Calu3 (cell line): ENCODE measurements around the gene FAM161B. TPM values are rescaled to one million over a fixed set of nuclear protein-coding genes. Genes with fewer than 3 reads are reported as not detected.
A peak's percentile ranks its signal among the peaks of the same experiment; 100 is the strongest.

ENCODE experiments used
- BruUV-seq: library from RNA; stranded (reverse); fragments of 400-500 nt; replicated peaks from 2 replicates; lab custom pipeline; 2021; lab: Mats Ljungman, UMichigan
- CTCF ChIA-PET: fragments of 300-600 bp; sonication (Branson Sonifier 250); formaldehyde crosslinking; loops from one replicate; lab custom pipeline; 2022; ENCODE audit warnings: antibody characterized with exemption; lab: Charles Lee
- DNase-seq: peaks from one replicate; pipeline ENCODE4 v3.0.0; 2022
- H3K27ac Mint-ChIP-seq: one replicate; pipeline ENCODE4 v1.8.0; 2022; ENCODE audit warnings: mixed read lengths; ENCODE audit not compliant: unreplicated experiment
- H3K27me3 Mint-ChIP-seq: one replicate; pipeline ENCODE4 v1.8.0; 2022; ENCODE audit warnings: mixed read lengths; ENCODE audit not compliant: unreplicated experiment
- H3K36me3 Mint-ChIP-seq: one replicate; pipeline ENCODE4 v1.8.0; 2022; ENCODE audit warnings: mild to moderate bottlenecking, moderate library complexity, mixed read lengths; ENCODE audit not compliant: insufficient read depth, unreplicated experiment
- H3K4me1 Mint-ChIP-seq: one replicate; pipeline ENCODE4 v1.8.0; 2022; ENCODE audit warnings: mild to moderate bottlenecking, low read depth, mixed read lengths; ENCODE audit not compliant: unreplicated experiment
- H3K4me3 Mint-ChIP-seq: one replicate; pipeline ENCODE4 v1.8.0; 2022; ENCODE audit warnings: mild to moderate bottlenecking, low read depth, moderate library complexity, mixed read lengths; ENCODE audit not compliant: unreplicated experiment
- H3K9me3 Mint-ChIP-seq: one replicate; pipeline ENCODE4 v1.8.0; 2022; ENCODE audit warnings: low read depth, mixed read lengths; ENCODE audit not compliant: unreplicated experiment
- intact Hi-C: fragments of 100-400 bp; cut with micrococcal nuclease; formaldehyde crosslinking; loops from one replicate; pipeline ENCODE4 v1.10.0; 2022; ENCODE audit not compliant: unreplicated experiment
- total RNA-seq: library from RNA; stranded (reverse); gene quantifications from 2 replicates; pipeline ENCODE4 v1.2.3, GENCODE V29; 2022
- TF ChIP-seq, protein P1 (sequence below): fragments of 200-600 bp; IDR thresholded peaks from one replicate; pipeline ENCODE4 v1.8.0; 2022; ENCODE audit warnings: antibody characterized with exemption; ENCODE audit not compliant: unreplicated experiment

FAM161B gene
- total RNA-seq, 1 experiment from 2014 or later = 1.6 TPM

DNA sequence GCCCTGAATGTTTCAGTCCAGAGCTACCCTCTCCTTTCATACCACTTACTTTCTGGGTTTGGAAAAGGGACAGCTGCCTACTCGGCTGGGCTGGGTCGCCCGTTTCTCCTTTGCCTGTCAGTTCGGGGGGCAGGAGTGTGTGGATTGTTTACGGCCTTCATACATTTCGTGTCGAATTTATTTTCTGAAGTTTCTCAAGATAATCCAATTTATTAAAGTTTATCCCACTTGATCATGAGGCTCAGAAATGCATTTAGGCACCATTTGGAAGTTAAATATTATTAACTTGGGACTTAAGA lies 62.6 kb downstream of the FAM161B start:
- no peaks in the 10 kb centered on the region for H3K9me3 Mint-ChIP-seq
- H3K27me3 Mint-ChIP-seq = no peaks in the 10 kb centered on the region
- H3K27ac Mint-ChIP-seq = peak overlapping the region; percentile 51
- TF ChIP-seq, protein P1, sequence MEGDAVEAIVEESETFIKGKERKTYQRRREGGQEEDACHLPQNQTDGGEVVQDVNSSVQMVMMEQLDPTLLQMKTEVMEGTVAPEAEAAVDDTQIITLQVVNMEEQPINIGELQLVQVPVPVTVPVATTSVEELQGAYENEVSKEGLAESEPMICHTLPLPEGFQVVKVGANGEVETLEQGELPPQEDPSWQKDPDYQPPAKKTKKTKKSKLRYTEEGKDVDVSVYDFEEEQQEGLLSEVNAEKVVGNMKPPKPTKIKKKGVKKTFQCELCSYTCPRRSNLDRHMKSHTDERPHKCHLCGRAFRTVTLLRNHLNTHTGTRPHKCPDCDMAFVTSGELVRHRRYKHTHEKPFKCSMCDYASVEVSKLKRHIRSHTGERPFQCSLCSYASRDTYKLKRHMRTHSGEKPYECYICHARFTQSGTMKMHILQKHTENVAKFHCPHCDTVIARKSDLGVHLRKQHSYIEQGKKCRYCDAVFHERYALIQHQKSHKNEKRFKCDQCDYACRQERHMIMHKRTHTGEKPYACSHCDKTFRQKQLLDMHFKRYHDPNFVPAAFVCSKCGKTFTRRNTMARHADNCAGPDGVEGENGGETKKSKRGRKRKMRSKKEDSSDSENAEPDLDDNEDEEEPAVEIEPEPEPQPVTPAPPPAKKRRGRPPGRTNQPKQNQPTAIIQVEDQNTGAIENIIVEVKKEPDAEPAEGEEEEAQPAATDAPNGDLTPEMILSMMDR = no peak
- peaks cover 25% of the 10 kb centered on the region for H3K4me1 Mint-ChIP-seq
- BruUV-seq = no TSS peak
- peak overlapping the region; percentile 67 for H3K4me3 Mint-ChIP-seq
- no peak for DNase-seq
- CTCF ChIA-PET = interaction anchor here (1.6 kb wide), 1 partner anchor 158 kb away, joined by 4 read pairs; no protein-coding TSS in a partner anchor
- H3K36me3 Mint-ChIP-seq = peaks cover 27% of the 10 kb centered on the region
- intact Hi-C loops = loop anchor here (10.0 kb wide), 1 partner anchor 148 kb away; no protein-coding TSS in a partner anchor

DNA sequence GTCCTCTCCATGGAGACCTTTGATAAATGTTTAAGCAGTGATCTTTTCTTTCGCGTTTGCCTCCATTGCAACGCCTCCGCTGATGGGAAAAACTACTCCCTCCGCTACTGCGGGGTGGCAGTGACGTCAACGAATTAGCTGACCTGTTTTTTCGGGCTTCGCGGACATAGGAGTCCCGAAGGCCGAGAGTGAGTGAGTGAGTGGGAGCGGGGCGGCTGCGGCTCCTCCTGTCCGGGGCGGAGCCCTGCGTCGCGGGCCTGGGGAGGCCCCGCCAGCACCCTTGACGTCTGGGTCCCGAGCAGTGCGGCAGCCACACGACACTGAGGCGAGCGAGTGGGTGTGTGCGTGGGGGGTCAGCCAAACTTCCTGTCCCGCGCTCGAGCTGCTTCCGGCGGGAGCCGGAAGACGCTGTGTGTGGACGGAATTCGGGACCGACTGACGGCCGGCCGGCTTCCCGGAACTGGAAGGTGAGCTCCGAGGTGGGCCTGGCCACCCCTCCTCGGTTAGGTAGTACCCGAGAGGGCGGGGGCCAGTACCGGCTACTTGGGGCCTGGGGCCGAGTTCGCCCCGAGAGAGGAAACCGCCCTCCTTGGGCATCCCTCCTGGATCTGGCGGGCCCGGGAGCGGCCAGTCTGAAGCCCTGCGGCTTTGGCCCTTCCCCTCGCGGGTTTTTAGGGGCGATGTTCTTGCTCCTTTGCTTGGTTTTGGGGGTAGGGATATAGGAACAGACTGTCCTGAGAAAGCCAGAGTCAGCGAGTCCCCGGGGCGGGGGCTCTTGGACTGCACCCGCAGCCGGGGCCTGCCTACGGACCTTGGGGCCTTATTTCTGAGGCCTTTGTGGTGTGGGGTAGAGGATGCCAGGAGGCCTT lies 63.2 kb downstream of the FAM161B start, which contains the start of gene ZNF410:
Gene ZNF410 (plus strand): TSS at position 411 of the 869 bp plus-strand sequence. CDS start 5,317 bp downstream, outside the sequence.
- Mint-ChIP-seq H3K36me3 (peaks cover 27% of the 10 kb centered on the region), H3K4me3 (peak within 1 kb of the TSS; percentile 67), H3K27ac (peak within 1 kb of the TSS; percentile 51), H3K9me3 (no peaks in the 10 kb centered on the region), H3K27me3 (no peaks in the 10 kb centered on the region), H3K4me1 (peaks cover 25% of the 10 kb centered on the region)
- TF ChIP-seq, protein P1 = no peak
- intact Hi-C loops = loop anchor here (10.0 kb wide), 1 partner anchor 148 kb away; no protein-coding TSS in a partner anchor
- peak; percentile 90 for DNase-seq
- CTCF ChIA-PET = interaction anchor here (0.5 to 1.6 kb wide), 4 partner anchors 126 to 694 kb away, joined by 3 to 6 read pairs (median 4); a partner anchor contains a TSS
- BruUV-seq = no TSS peak

DNA sequence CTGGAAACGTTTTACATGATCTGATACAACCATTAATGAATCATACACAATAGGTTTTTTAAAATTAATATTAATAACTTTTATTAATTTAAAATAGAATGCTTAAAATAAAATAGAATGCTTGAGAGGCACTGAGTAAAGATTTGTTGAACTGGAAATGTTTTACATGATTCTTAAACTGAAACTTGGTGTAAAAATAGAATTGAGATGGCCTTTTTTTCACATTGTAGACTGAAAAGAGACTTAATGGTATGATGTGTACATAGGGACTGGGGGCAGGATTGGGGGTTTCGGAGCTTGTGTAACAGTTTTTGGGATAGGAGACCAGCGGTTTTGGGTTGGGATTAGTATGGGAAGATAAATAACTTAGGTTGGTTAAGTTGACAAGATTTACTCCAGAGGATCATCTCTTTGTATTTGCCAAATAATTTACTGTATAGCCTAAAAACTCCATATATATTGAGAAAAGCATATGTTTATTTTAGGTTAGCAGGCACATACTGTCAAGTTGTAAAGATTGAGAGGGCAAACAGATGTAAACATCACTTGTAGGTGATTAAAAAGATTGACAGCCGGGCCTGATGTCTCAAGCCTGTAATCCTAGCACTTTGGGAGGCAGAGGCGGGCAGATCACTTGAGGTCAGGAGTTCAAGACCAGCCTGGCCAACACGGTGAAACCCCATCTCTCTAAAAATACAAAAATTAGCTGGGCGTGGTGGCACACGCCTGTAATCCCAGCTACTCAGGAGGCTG lies 65.3 kb downstream of the FAM161B start:
- DNase-seq = no peak
- CTCF ChIA-PET = no interaction called here
- BruUV-seq = no TSS peak
- H3K4me1 Mint-ChIP-seq = peaks cover 25% of the 10 kb centered on the region
- intact Hi-C loops = loop anchor here (10.0 kb wide), 1 partner anchor 150 kb away; no protein-coding TSS in a partner anchor
- H3K27me3 Mint-ChIP-seq = no peaks in the 10 kb centered on the region
- H3K27ac Mint-ChIP-seq = no peak overlapping the region
- peaks cover 27% of the 10 kb centered on the region for H3K36me3 Mint-ChIP-seq
- no peaks in the 10 kb centered on the region for H3K9me3 Mint-ChIP-seq
- H3K4me3 Mint-ChIP-seq = no peak overlapping the region
- TF ChIP-seq, protein P1 = no peak

Other genes with a start within 250 kb of the FAM161B start
- 37.2 and 37.9 TPM in 2 replicates for gene PNMA1, start 235.7 kb downstream of the FAM161B start, total RNA-seq
- 9.4 and 12.0 TPM in 2 replicates for gene PTGR2, start 98.3 kb downstream of the FAM161B start, total RNA-seq
- gene ZNF410, start 63.2 kb downstream of the FAM161B start, total RNA-seq = 37.6 and 39.7 TPM in 2 replicates
- 21.9 and 24.5 TPM in 2 replicates for gene COQ6, start 208 bp upstream of the FAM161B start, total RNA-seq
- 10.0 and 10.5 TPM in 2 replicates for gene ENTPD5, start 69.2 kb upstream of the FAM161B start, total RNA-seq
- gene BBOF1, start 69.3 kb upstream of the FAM161B start, total RNA-seq = 1.3 and 1.8 TPM in 2 replicates
- 17.2 and 19.6 TPM in 2 replicates for gene ALDH6A1, start 134.4 kb upstream of the FAM161B start, total RNA-seq
- gene LIN52, start 134.9 kb upstream of the FAM161B start, total RNA-seq = 9.1 and 11.2 TPM in 2 replicates